Measurements from ENCODE around the gene HIVEP3.

HIVEP3 gene

DNA sequence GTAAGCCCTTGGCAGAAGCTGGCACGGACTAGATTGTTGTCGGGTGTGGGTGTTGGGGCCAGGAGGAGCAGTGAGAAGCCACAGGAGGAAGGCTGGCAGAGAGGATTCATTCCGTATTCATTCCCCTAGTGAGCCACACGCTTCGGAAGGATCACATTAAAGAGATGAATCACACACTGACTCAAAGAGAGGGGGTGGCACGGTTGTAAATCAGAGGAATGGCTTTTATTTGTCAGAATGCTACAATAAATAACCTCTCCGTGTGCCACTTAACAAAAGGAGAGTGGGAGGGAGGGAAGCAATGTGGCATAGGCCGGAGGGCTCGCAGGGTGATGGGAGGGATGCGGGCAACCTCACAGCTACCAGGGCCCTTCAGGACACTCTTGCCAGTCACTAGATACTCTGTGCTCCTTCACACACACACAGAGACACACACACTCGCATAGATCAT, 135.5 kb downstream of the HIVEP3 start:
- no peak for DNase-seq

DNA sequence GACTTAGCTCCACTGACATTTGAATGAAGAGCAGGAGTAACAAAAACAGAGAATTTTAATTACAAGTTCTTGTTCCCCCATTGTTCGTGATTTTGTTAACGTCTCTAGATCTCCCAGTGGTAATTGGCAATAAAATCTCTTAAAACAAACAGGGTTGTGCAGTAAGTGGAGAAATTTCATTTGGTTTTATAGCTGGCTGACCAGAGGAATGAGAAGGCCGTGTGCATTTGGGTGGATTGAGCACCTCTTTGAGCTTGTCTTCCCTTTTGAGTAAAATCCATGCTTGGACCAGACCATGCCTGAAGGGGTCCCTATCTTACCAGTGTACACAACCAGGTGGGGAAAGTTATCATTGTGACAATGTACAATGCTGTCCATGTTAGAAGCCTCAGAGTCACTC, 137.8 kb downstream of the HIVEP3 start:
- DNase-seq, result no peak

DNA sequence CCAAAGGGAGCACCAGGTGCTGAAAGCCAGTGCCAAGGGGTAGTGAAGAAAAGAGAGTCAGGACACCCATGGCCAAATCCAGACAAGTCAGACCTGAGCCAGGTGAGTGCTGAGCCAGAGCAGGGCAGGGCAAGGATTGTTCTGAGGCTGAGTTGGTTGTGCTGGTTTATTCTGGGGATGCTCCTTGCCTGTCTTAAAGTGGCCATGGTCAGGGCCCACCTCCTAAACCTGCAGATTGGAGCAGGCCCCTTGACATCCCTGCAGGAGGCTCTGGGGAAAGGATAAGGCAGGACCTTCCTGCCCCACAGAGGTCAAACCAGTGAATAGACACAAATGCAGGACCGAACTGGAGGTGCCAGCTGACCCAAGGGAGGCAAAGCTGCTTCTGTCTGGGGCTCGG, 138.4 kb downstream of the HIVEP3 start:
- no peak for DNase-seq

DNA sequence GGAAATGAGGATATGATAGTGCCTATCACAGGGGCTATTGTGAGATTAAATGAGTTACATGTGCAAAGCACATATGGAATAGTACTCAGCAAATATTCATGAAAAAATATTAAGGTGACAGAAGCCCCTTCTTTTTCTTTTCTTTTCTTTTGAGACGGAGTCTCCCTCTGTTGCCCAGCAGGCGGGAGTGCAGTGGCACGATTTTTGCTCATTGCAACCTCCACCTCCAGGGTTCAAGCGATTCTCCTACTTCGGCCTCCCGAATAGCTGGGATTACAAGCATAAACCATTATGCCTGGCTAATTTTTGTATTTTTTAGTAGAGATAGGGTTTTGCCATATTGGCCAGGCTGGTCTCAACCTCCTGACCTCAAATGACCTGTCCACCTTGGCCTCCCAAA, 139.4 kb downstream of the HIVEP3 start:
- no peak for DNase-seq

DNA sequence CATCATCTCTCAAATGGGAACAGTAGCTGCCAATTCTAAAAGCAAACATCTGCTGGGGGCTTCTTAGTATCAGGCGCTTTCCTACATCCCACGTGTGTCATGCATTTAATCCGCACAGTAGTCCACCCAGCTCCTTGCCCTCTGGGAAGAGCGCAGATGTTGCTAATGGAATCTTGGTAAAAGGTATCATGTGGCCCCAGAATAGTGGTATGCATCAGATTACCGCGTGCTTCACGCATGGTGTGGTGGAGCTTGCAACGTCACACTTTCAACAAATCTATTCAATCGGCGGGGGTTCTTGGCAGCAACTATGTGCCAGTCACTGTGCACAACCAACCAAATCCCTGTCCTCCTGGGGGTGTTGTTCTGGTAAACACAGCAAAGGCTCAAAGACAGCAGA, 141.0 kb downstream of the HIVEP3 start:
- no peak for DNase-seq

DNA sequence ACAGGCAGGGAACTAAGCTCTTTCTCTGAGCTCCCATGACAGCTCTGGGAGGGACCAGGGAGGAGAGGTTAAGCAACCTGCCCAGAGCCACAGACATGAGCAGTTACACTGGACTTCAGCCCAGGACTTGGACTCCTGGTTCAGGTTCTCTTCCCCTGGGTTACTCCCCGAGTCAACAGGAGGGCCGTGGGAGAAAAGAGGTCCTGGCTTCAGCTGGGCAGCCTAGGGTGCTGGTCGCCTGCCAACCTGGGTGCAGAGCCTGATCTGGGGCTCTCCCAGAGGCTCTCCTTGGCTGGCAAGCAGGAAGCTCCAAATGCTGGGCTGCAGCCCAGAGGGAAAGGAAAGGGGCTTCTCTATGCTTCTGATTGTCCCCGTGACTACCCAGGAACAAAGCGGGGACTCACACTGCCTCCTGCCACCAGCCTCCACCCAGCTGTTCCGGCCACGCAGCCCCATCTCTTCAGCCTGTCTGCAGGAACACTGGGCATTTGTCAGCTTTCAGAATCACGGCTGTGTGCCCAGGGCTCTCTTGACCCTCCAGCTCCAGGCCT, 141.8 kb downstream of the HIVEP3 start:
- no peak for DNase-seq

DNA sequence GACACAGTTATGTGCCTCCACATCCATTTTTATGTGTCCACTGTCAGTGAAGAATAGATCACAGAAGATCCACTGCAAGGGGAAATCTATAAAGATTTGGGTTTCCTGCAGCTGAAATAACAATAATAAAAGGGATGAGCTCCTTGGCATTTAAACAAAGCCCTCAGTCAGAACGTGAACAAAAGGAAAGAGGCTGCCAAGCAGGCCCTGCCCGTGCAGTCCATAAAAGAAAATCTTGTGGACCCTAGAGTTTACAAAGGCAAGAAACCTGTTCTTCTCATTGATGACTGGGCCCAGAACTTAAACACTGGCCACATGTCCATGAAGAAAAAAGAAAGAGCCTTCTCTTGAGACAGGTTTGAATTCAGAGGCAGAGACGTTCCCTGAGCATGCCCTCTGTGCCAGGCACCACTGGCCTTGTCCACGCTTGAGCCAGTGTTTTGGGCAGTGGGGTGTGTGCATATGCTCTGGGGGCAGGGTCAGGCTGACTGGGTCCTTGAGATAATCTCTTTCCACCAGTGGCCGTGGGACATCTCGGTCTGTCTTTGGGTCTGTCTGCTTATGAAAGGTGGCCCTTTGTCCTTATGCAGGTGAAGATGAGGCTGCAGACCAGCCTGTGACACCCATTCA, 142.7 kb downstream of the HIVEP3 start:
- DNase-seq, result no peak

DNA sequence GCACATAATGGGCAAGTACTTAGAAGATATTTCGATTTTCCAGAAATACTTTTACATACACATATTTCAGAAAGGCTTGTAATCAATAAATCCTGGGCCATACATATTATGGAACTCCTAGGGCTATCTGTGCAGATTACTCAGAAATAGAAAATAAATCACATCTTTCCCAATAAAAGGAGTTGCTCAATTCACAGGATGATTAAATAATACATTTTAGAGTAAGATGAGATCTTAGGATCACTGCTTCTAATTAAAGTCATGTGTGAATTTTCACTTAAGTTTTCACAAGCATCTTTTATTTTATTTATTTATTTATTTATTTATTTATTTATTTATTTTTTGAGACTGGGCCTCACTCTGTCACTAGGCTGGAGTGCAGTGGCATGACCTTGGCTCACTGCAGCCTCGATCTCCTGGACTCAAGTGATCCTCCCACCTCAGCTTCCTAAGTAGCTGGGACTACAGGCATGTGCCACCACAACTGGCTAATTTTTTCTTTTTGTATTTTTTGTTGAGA, 144.2 kb downstream of the HIVEP3 start:
- no peak for DNase-seq

DNA sequence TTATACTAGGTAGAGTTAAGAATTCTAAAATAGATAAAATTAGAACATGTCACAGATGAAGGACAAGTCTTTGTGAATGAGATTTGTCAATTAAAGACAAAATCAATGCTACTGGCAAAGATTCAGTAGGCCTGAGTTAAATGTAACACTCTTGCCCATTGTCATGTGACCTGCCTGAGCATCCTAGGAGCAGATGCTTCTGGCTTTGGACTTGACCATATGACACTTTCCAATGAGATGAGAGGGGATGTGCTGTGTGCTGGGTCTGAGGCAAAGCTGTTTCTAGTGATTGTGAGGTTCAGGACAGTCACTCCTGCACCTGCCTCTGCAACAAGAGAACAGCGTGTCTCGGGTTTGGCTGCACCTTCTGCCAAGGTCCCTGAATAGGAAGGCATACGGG, 144.9 kb downstream of the HIVEP3 start:
- DNase-seq, result no peak

DNA sequence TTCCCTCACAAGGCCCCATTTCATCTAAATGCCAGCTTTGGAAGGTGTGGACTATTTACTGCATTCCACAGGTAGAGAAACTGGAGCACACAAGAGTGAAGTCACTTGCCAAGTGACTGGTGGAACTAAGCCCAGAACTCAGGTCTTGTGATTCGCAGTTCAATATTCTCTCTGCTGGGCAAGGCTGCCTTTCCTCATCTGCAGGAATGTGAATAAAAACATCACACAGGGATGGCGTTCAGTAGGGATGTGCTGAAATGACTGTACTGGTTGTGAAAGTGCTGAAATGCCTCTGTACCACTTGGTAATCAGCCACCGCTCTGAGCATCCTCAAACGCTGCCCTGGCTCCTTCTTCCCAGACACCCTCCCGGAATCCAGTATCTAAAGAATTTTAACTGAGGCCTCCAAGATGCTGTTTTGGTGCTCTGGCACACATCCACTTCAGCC, 145.6 kb downstream of the HIVEP3 start:
- no peak for DNase-seq

DNA sequence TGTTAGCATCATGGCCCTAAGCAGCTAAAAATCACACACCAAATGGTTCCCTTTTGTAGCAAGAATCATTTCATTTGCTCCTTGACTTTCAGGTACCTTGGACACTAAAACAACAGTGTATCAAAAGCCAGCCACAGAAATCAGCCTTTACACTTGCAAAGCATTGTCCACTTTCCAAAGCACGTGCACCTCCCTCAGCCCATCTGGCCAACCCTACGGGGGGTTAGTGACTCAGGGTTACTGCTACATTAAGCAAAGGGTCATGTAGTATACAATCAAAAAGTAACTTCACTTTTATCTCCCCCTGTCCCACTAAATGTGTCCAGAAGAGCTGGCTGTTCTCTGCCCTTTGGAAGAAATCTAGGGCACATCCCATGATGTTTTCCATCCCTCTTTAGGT, 149.7 kb downstream of the HIVEP3 start:
- no peak for DNase-seq

DNA sequence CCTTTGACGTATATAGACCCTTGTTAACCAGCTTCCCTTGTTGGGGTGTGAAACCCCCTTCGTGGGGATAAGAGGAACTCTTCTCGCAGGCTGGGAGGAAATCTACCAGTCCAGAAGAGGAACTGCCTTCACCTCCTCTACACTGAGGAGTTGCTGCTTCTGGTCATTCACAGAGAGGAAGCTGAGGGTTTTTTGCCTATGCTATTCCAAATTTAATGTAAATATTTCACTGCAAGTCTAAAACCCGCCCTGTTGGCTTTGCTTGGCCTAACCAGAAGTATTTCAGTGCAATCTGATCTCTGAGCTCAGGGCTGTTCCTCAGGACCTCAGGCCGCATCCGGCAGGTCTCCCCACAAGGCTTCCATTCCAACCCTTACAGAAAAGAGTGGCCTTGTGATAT, 150.1 kb downstream of the HIVEP3 start:
- DNase-seq, result no peak

DNA sequence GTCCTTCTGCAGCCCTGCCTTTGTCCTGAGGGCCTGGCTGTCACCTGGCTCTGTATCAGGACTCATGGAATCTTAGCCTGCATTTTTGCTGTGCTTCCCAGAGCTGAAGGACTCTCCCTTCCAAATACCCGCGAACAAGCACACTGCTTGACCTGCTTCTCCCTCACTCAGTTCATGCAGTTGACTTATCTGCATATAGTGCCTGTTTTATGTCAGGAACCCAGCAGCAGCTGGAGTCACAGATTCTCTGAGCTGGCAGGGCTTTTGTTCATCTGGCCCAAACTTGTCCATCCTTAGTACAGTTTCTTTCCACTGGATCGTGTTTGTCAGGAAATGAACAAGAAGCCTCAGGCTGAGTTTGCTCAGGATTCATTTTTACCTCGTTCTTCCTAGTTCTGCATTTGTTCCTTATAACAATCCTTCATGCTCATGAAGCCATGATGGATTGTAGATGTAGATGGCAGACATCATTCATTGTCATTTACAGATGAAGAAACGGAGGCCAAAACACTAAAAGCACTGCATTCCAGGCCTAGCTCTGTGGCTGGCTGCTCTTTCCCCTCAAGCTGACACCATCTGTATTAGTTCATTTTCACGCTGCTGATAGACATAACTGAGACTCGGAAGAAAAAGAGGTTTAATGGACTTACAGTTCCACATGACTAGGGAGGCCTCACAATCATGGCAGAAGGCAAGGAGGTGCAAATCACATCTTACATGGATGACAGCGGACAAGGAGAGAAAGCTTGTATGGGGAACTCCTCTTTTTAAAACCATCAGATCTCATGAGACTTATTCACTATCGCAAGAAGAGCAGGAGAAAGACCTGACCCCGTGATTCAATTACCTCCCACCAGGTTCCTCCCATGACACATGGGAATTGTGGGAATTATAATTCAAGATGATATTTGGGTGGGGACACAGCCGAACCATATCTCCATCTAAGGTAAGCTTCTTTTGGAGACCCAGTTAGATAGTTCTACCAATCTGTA, 150.9 kb downstream of the HIVEP3 start:
- DNase-seq, result no peak

DNA sequence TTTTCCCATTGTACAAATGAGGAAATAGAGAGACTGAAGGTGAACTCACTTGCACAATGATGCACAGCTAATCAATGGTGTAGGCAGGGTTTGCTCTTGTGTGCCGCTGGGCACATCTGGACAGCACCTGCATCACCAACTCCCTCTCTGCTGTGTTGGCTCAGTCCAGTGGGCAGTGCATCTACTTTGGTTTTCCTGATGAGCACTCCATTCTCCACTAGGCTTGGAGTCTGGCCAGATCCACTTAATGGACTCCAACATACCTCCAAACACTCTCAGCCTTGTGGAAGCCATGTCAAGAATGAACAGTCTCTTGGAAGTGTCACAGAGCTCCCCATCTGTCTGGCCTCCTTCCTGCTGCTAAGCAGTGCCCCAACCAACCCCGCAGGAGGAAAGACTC, 152.2 kb downstream of the HIVEP3 start:
- DNase-seq, result no peak

DNA sequence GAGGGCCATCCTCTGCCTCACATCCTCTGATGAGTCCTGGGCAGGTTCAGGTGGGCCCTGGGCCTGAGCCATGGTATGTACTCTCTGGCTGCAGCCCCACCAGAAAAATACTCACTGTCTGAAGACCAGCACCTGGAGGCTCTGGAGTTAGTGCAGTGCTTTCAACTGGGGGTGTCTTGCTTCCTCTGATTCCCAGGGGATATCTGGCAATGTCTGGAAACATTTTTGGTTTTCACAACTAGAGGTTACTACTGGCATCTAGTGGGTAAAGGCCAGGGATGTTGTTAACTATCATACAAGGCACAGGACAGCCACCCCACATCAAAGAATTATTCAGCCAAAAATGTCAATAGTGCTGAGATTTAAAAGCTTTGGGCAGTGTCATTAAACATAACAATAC, 152.7 kb downstream of the HIVEP3 start:
- DNase-seq, result no peak

DNA sequence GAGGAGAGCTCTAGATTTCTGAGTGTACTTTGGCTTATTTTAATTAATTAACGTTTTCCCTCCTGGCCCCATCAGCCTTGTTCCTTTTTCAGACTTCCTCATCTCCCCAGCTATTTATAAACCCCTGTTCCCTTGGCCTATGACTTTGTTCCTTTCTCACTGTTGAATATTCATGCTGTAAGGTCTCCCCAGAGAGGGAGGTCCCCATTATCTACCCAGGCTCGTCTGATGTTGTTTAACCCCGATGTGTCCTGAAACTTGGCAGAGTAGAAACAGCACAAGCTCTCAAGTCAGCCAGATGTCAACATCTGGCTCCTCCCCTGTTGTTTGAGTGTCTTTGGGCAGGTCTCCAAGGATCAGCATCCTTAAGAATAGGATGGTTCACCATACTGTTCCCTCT, 153.6 kb downstream of the HIVEP3 start:
- no peak for DNase-seq

DNA sequence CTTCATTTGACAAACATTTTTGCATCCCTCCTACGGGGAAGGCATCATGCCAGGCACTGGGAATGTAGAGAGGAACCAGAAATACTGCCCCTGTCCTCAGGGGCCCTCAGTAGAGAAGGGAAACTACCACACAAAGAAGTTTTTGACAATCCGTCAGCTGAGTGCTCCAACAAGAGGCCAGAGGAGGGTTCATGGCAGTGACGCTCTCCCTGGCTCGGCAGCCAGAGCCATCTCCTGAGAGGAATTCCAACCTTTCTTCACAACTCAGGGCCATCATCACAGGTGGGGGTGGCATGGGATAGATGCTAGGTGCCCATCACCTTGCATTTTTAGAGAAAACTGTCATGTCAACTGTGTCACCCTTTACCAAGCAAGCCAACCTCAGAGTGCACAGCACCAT, 154.1 kb downstream of the HIVEP3 start:
- DNase-seq, result no peak

DNA sequence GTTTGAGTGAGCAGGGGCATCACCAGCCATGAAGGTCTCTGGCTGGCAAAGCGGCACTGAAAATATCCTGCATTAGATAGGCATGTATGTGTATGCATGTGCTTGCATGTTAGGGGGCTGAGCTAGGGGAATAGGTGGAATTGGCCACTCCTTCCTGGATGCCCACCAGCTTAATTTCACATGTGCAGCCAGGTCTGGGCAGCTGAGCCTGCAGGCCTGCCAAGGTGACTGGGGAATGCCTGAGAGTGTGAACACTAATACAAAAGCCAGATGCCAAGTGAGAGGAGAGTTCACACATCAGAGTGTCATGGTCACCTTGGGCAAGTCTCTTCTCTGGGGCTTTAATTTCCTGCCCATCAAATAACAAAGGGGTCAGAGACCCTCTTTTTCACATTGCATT, 155.9 kb downstream of the HIVEP3 start:
- DNase-seq, result no peak

DNA sequence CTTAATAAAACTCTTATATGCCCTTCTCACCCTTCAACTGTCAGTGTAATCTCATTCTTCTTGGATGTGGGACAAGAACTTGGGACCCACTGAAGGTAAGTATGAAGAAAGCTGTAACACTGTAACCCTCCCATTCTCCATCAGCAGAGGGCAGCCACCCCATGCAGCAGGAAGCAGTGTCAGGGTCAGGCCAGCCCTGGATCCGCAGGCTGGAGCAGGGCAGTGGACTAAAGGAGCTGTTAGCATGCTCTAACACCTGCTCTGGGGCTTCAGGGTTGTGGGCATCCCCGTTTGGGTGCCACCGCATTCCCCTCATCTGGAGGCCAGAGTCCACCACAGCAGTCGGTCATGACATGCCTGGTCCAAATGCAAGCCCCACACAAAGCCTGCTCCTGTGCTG, 156.5 kb downstream of the HIVEP3 start:
- no peak for DNase-seq

DNA sequence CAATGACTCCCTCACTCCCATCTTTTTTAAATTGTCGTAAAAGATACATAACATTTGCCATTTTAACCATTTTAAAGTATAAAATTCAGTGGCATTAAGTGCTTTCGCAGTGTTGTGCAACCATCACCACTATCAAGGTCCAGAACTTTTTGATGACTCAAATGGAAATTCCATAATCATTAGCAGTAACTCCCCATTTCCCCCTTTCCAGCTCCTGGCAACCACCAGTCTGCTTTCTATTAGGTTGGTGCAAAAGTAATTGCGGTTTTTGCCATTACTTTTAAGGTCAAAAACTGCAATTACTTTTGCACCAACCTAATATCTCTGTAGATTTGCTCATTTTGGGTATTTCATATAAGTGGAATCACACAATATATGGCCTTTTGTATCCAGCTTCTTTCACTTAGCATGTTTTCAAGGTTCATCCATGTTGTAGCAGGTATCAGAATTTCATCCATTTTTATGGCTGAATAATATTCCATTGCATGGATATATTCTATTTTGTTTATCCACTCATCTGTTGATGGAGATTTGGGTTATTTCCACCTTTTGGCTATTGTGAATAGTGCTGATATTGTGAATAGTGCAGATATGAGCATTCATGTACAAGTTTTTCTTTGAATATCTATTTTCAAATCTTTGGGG, 159.7 kb downstream of the HIVEP3 start:
- DNase-seq, result no peak

DNA sequence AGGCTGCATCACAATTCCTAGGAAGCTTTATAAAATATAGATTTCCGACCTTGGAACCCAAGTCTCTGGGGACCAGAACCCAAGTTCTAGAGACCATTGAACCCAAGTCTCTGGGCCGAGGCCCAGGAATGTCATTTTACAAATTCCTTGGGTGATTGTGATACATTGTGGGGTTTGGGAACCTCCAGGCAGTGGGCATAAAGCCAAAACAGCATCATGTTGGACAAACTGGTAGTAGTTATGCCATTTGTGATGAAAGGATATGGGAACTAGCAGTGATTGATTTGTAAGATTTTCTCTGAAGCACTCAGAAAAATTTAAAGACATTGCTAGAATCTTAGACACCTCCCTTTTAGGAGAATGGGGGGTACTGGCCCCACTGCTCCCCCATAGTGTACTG, 160.2 kb downstream of the HIVEP3 start:
- no peak for DNase-seq

DNA sequence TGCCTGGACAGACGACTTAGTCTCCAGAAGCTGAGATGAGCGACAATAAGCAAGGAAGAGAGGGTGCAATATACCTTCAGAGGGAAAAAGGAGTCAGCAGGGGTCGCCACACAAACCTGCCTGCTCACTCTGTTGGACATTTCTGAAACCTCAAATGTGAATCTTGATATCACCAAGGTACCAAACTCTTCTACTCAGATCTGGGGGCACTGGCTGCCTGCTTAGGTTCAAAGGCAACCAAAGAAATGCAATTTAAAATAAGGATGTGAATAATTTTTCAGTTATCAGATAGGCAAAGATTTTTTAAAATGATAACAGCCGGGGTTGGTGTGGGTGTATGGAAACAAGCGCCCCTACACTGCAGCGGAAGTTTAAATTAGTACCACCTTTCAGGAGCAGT, 164.2 kb downstream of the HIVEP3 start:
- no peak for DNase-seq

DNA sequence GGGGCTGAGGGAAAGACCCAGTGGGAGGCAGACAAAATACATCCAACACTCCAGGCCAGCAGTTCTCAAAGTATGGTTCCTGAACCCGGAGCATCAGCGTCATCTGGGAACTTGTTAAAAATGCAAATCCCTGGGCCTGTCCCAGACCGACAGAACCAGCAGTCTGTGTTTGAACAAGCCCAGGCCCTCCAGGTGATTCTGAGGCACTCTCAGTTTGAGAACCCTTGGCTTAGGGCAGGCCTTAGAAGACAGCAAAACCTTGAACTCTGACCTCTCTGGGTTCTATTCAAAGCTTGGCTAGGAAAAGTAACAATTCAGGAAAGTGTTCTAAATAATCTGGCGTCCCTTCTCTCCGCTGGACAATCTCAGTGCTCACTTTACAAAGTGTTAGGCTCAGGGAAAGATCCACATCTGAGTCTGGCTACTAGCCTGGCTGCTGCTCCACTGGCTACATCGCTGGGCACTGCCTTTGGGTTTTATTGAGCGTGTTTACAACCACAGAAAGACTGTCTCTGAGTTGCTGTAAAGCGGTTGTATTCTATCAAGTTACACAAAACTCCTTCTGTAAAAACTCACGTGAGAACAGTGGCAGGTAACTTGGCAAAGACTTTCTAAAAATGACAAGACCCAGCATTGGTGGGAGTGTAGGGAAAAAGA, 166.1 kb downstream of the HIVEP3 start:
- DNase-seq, result no peak
